GM12892 (cell line): ENCODE data around the gene KLHL4.
"Not testable (repeated sequence)": the region's sequence is repeated elsewhere in the genome, so short reads cannot be mapped to it uniquely, and the experiment has no call there.

ENCODE experiments used
- DNase-seq: peaks from one replicate; pipeline ENCODE4 v3.0.0; 2011; ENCODE audit not compliant: insufficient read length
- FAIRE-seq: peaks from 2 replicates; lab custom pipeline; 2011; peaks lifted over from hg19 to GRCh38; lab: Jason Lieb, UNC
- POLR2A ChIP-seq: IDR thresholded peaks from 2 replicates; pipeline ENCODE4 v1.6.1; 2011; ENCODE audit warnings: low read depth, low read length, control low read depth
- POLR2AphosphoS5 ChIP-seq: IDR thresholded peaks from 2 replicates; pipeline ENCODE4 v1.6.1; 2011; ENCODE audit warnings: low read depth, low read length, control low read depth
- TAF1 ChIP-seq: IDR thresholded peaks from 2 replicates; pipeline ENCODE4 v1.6.1; 2011; ENCODE audit warnings: low read depth, mild to moderate bottlenecking, control low read depth, low read length, borderline replicate concordance

Gene KLHL4

GRCh38 chrX:87663421-87663820 is 145.8 kb downstream of the KLHL4 start:
- TF ChIP-seq POLR2AphosphoS5 (no peak), TAF1 (no peak)
- no peak for DNase-seq
- no peak for FAIRE-seq

- FAIRE-seq: no peak
- DNase-seq: no peak
- no peak for TF ChIP-seq POLR2A
- TF ChIP-seq POLR2AphosphoS5: no peak
- TF ChIP-seq TAF1: no peak
Observed at GRCh38 chrX:87664381-87664780, 146.8 kb downstream of the KLHL4 start.

- DNase-seq (no peak), FAIRE-seq (no peak)
- no peak for TF ChIP-seq TAF1
- TF ChIP-seq POLR2AphosphoS5: no peak
- no peak for TF ChIP-seq POLR2A
Observed at GRCh38 chrX:87679849-87680248, 162.2 kb downstream of the KLHL4 start.

GRCh38 chrX:87687703-87688102 is 170.1 kb downstream of the KLHL4 start:
- no peak for FAIRE-seq
- no peak for DNase-seq
- TF ChIP-seq POLR2A (no peak), POLR2AphosphoS5 (no peak), TAF1 (no peak)

- DNase-seq, FAIRE-seq: not testable (repeated sequence)
Observed at GRCh38 chrX:87688113-87688748, 170.6 kb downstream of the KLHL4 start.

GRCh38 chrX:87689218-87689617 is 171.6 kb downstream of the KLHL4 start:
- not testable (repeated sequence) for DNase-seq

GRCh38 chrX:87693204-87693603 is 175.6 kb downstream of the KLHL4 start:
- no peak for FAIRE-seq
- DNase-seq: no peak
- TF ChIP-seq TAF1: no peak
- TF ChIP-seq POLR2A: no peak
- no peak for TF ChIP-seq POLR2AphosphoS5

More at GRCh38 chrX:87689218-87689617, 171.6 kb downstream of the KLHL4 start:
- FAIRE-seq: not testable (repeated sequence)

GRCh38 chrX:87697409-87697808 is 179.8 kb downstream of the KLHL4 start:
- TF ChIP-seq POLR2A (no peak), TAF1 (no peak), POLR2AphosphoS5 (no peak)
- no peak for FAIRE-seq
- DNase-seq: no peak

- FAIRE-seq (no peak), DNase-seq (no peak)
- no peak for TF ChIP-seq POLR2A
- TF ChIP-seq POLR2AphosphoS5: no peak
- TF ChIP-seq TAF1: no peak
Observed at GRCh38 chrX:87702795-87703194, 185.2 kb downstream of the KLHL4 start.

GRCh38 chrX:87703469-87703868 is 185.9 kb downstream of the KLHL4 start:
- not testable (repeated sequence) for DNase-seq, FAIRE-seq

- no peak for DNase-seq
- no peak for FAIRE-seq
- TF ChIP-seq TAF1 (no peak), POLR2A (no peak), POLR2AphosphoS5 (no peak)
Observed at GRCh38 chrX:87706134-87706533, 188.5 kb downstream of the KLHL4 start.

- TF ChIP-seq POLR2A (no peak), TAF1 (no peak), POLR2AphosphoS5 (no peak)
- FAIRE-seq (no peak), DNase-seq (no peak)
Observed at GRCh38 chrX:87710580-87710979, 193.0 kb downstream of the KLHL4 start.
